Endothelial cell of umbilical vein (primary cell): ENCODE data around the gene DDX54. TPM values are rescaled to one million over a fixed set of nuclear protein-coding genes. Genes with fewer than 3 reads are reported as not detected.
A peak's percentile ranks its signal among the peaks of the same experiment; 100 is the strongest.

Experiments used
- BruUV-seq: library from RNA; stranded (reverse); fragments of 400-500 nt; replicated peaks from 2 replicates; lab custom pipeline; 2021; lab: Mats Ljungman, UMichigan
- CTCF ChIA-PET: fragments of 300-600, 350-600 bp; sonication (Branson Sonifier 250); formaldehyde crosslinking; loops from one replicate; lab custom pipeline; 2021; ENCODE audit warnings: antibody characterized with exemption, inconsistent platforms; lab: Charles Lee
- POLR2A ChIA-PET: fragments of 300-600, 350-600 bp; sonication (Branson Sonifier 250); formaldehyde crosslinking; loops from one replicate; lab custom pipeline; 2021; ENCODE audit warnings: antibody characterized with exemption, inconsistent platforms; lab: Charles Lee
- DNase-seq: peaks from one replicate; pipeline ENCODE4 v3.0.0-alpha.2; 2011; ENCODE audit warnings: low read depth, low spot score
- FAIRE-seq: peaks from 2 replicates; lab custom pipeline; 2011; peaks lifted over from hg19 to GRCh38; lab: Jason Lieb, UNC
- H2AFZ ChIP-seq: 2 replicates; pipeline ENCODE4 v1.6.0; 2012; ENCODE audit warnings: low read depth, low read length, control low read depth, inconsistent platforms
- H3K27ac ChIP-seq: 2 replicates; pipeline ENCODE4 v1.5.1; 2011; ENCODE audit warnings: low read depth, mild to moderate bottlenecking, control low read depth, low read length, moderate library complexity; ENCODE audit not compliant: insufficient read depth
- H3K27me3 ChIP-seq, 2 experiments: 2 replicates each; pipeline versions ENCODE4 v1.6.0 to v1.6.1; 2011; ENCODE audit warnings: low read length in 2 of 2, mixed read lengths in 1 of 2; ENCODE audit not compliant: control insufficient read depth in 2 of 2, insufficient read depth in 2 of 2
- H3K36me3 ChIP-seq, 2 experiments: 2 replicates in 1 of 2; 3 replicates in 1 of 2; pipeline ENCODE4 v1.5.1; 2011; ENCODE audit warnings: low read length in 2 of 2, mild to moderate bottlenecking in 1 of 2, moderate library complexity in 1 of 2; ENCODE audit not compliant: control insufficient read depth in 2 of 2, insufficient read depth in 2 of 2; ENCODE audit errors: extremely low read depth in 1 of 2
- H3K4me1 ChIP-seq: 3 replicates; pipeline ENCODE4 v1.5.1; 2011; ENCODE audit warnings: mild to moderate bottlenecking, low read length; ENCODE audit not compliant: control insufficient read depth, insufficient read depth; ENCODE audit errors: extremely low read depth
- H3K4me2 ChIP-seq: 2 replicates; pipeline ENCODE4 v1.6.1; 2011; ENCODE audit warnings: low read length, control low read depth, mixed read lengths; ENCODE audit not compliant: insufficient read depth
- H3K4me3 ChIP-seq, 3 experiments: fragments of 200-600 bp in 1 of 3; sonication (generic), shearing (Covaris generic) in 1 of 3; replicated peaks in 1 of 3; 2 replicates each; pipeline ENCODE4 v1.5.1; 2011 to 2016; ENCODE audit warnings: control low read depth in 3 of 3, low read length in 3 of 3, mild to moderate bottlenecking in 2 of 3, inconsistent platforms in 1 of 3, low read depth in 1 of 3, moderate library complexity in 1 of 3; ENCODE audit not compliant: insufficient read depth in 1 of 3
- H3K79me2 ChIP-seq: 2 replicates; pipeline ENCODE4 v1.6.0; 2012; ENCODE audit warnings: low read length, inconsistent platforms; ENCODE audit not compliant: control insufficient read depth, insufficient read depth
- H3K9ac ChIP-seq: replicated peaks from 2 replicates; pipeline ENCODE3; 2011; ENCODE audit warnings: low read length, control low read depth; ENCODE audit not compliant: insufficient read depth; ENCODE audit errors: extremely low read depth
- H3K9me1 ChIP-seq: replicated peaks from 3 replicates; pipeline ENCODE4 v1.6.0; 2011; ENCODE audit warnings: mild to moderate bottlenecking, low read length; ENCODE audit not compliant: control insufficient read depth, insufficient read depth; ENCODE audit errors: extremely low read depth
- H3K9me3 ChIP-seq: replicated peaks from 2 replicates; pipeline ENCODE4 v1.5.1; 2012; ENCODE audit warnings: low read length, inconsistent platforms; ENCODE audit not compliant: control insufficient read depth, insufficient read depth
- H4K20me1 ChIP-seq: replicated peaks from 2 replicates; pipeline ENCODE3; 2011; ENCODE audit warnings: mild to moderate bottlenecking, low read length; ENCODE audit not compliant: control insufficient read depth, insufficient read depth; ENCODE audit errors: extremely low read depth
- CTCF ChIP-seq, 2 donors: IDR thresholded peaks; 1 replicate in 1 of 2; 2 replicates in 1 of 2; pipeline ENCODE4 v1.5.1; 2011; ENCODE audit warnings: low read length in 2 of 2, mild to moderate bottlenecking in 2 of 2, moderate library complexity in 2 of 2, control low read depth in 1 of 2, inconsistent platforms in 1 of 2, low read depth in 1 of 2; ENCODE audit not compliant: insufficient read depth in 1 of 2; ENCODE audit errors: extremely low read depth in 1 of 2
- EZH2 ChIP-seq: IDR thresholded peaks from 2 replicates; pipeline ENCODE4 v1.6.1; 2012; ENCODE audit warnings: borderline replicate concordance, low read depth, mild to moderate bottlenecking, moderate library complexity, low read length, inconsistent platforms; ENCODE audit not compliant: severe bottlenecking
- GATA2 ChIP-seq: IDR thresholded peaks from 2 replicates; pipeline ENCODE4 v1.7.0; 2011; ENCODE audit warnings: low read depth, mild to moderate bottlenecking, moderate library complexity, mixed read lengths, low read length; ENCODE audit not compliant: insufficient read length, insufficient read depth
- JUN ChIP-seq: IDR thresholded peaks from 2 replicates; pipeline ENCODE4 v1.6.1; 2011; ENCODE audit warnings: borderline replicate concordance, low read depth; ENCODE audit not compliant: insufficient read length, insufficient read depth
- MYC ChIP-seq: IDR thresholded peaks from one replicate; pipeline ENCODE4 v1.6.1; 2011; ENCODE audit warnings: mild to moderate bottlenecking, low read depth, low read length
- POLR2A ChIP-seq: IDR thresholded peaks from 2 replicates; pipeline ENCODE4 v1.6.1; 2012; ENCODE audit warnings: low read depth, mild to moderate bottlenecking, control low read depth, low read length
- POLR2AphosphoS5 ChIP-seq: IDR thresholded peaks from 2 replicates; pipeline ENCODE4 v1.6.1; 2012; ENCODE audit warnings: low read depth, mild to moderate bottlenecking, control low read depth, low read length, moderate library complexity; ENCODE audit not compliant: insufficient read depth
- dilution Hi-C: fragments of 300-500 bp; cut with MboI; formaldehyde crosslinking; loops from one replicate; pipeline ENCODE4 v1.15.0; 2019; ENCODE audit warnings: low sequenced_read_pairs; ENCODE audit not compliant: extremely low pct_ligation_motif_present
- intact Hi-C: fragments of 100-400 bp; cut with micrococcal nuclease; formaldehyde crosslinking; loops from one replicate; pipeline ENCODE4 v1.10.0; 2022
- polyA plus RNA-seq, 4 experiments: library from polyadenylated mRNA; depleted of rRNA in 3 of 4; stranded (reverse) in 3 of 4; unstranded in 1 of 4; fragments of >200 nt; gene quantifications; 2 replicates each; pipeline versions ENCODE4 v1.2.1 to v1.2.3, GENCODE V29; 2011 to 2012; ENCODE audit warnings: missing spikeins in 1 of 4
- total RNA-seq: library from RNA; stranded (reverse); gene quantifications from 2 replicates; pipeline ENCODE4 v1.2.3, GENCODE V29; 2021
- TF ChIP-seq, protein P1 (sequence below): IDR thresholded peaks from 2 replicates; pipeline ENCODE4 v1.6.1; 2011; ENCODE audit not compliant: insufficient read depth, insufficient read length

The DDX54 gene
- total and polyA plus RNA-seq, 2 donors (not counting 3 experiments of a cell fraction or from before 2014, with no cell fraction given), result 54.1 to 90.0 TPM

- H2AFZ ChIP-seq, result peak overlapping the region; percentile 70
- H4K20me1 ChIP-seq, result no peaks in the 10 kb centered on the region
- peaks cover 49% of the 10 kb centered on the region for H3K79me2 ChIP-seq
- H3K9me1 ChIP-seq, result no peaks in the 10 kb centered on the region
- H3K27ac ChIP-seq, result peak overlapping the region; percentile 67
- FAIRE-seq (no peak), DNase-seq (peak; percentile 93)
- H3K9me3 ChIP-seq, result no peaks in the 10 kb centered on the region
- BruUV-seq, result no TSS peak
- peaks cover 0 to 6% of the 10 kb centered on the region in 2 experiments for H3K36me3 ChIP-seq
- peak overlapping the region; percentile 91 for H3K9ac ChIP-seq
- TF ChIP-seq MYC (no peak), POLR2A (peak; percentile 71), POLR2AphosphoS5 (peak; percentile 65)
- TF ChIP-seq, protein P1, sequence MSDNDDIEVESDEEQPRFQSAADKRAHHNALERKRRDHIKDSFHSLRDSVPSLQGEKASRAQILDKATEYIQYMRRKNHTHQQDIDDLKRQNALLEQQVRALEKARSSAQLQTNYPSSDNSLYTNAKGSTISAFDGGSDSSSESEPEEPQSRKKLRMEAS, result peak; percentile 61
- H3K4me2 ChIP-seq, result peak overlapping the region; percentile 79
- peaks cover 12% of the 10 kb centered on the region for H3K4me1 ChIP-seq
- dilution Hi-C loops (no loop called here), intact Hi-C loops (loop anchor here (1.0 to 2.0 kb wide), 3 partner anchors 8 to 173 kb away; partner anchors contain the start of genes PLBD2 and TPCN1)
- POLR2A ChIA-PET, result interaction anchor here (1.3 kb wide), 1 partner anchor 38 kb away, joined by 6 read pairs; no protein-coding TSS in a partner anchor
- H3K4me3 ChIP-seq, result peak overlapping the region; percentile 45 to 79 (median 76)
- CTCF ChIA-PET, result interaction anchor here (1.0 to 3.0 kb wide), 3 partner anchors 10 to 240 kb away, joined by 3 to 21 read pairs (median 5); no protein-coding TSS in a partner anchor
- no peaks in the 10 kb centered on the region for H3K27me3 ChIP-seq
These were observed 438 bp downstream of the DDX54 start for GRCh38 chr12:113184900-113185179.

DNA sequence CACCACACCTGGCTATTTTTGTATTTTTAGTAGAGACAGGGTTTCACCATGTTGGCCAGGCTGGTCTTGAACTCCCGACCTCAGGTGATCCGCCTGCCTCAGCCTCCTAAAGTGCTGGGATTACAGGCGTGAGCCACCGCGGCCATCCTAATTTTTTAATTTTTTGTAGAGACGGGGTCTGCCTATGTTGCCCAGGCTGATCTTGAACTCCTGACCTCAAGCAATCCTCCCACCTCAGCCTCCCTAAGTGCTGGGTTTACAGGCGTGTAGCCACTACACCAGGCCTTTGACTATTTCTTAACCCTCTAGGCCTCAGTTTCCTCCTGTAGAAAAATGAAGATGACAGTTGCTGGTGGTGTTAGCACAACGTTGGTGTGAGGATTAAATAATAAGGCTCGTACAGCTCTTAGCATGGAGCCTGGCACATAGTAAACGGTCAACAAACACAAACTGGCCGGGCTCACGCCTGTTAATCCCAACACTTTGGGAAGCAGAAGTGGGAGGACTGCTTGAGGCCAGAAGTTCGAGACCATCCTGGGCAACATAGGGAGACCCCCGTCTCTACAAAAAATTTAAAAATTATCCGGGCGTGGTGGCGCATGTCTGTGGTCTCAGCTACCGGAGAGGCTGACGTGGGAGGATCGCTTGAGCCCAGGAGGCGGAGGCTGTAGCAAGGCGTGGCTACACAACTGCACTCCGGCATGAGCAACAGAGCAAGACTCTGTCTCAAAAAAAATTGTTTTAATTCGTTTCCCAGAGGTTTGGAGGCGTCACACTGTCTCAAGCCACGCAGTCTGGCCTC is 979 bp downstream of the DDX54 start:
- H4K20me1 ChIP-seq, result no peaks in the 10 kb centered on the region
- peak overlapping the region; percentile 67 for H3K27ac ChIP-seq
- H3K4me1 ChIP-seq, result peaks cover 12% of the 10 kb centered on the region
- CTCF ChIA-PET, result interaction anchor here (0.8 to 3.0 kb wide), 5 partner anchors 9 to 241 kb away, joined by 3 to 21 read pairs (median 3); no protein-coding TSS in a partner anchor
- H3K79me2 ChIP-seq, result peaks cover 49% of the 10 kb centered on the region
- intact Hi-C loops, result loop anchor here (2.0 kb wide), 1 partner anchor 37 kb away; the partner anchor contains the start of gene TPCN1
- DNase-seq (no peak), FAIRE-seq (peak; percentile 97)
- TSS peak; percentile 36 for BruUV-seq
- peak overlapping the region; percentile 79 for H3K4me2 ChIP-seq
- peaks cover 0 to 11% of the 10 kb centered on the region in 2 experiments for H3K36me3 ChIP-seq
- H3K4me3 ChIP-seq, result peak overlapping the region; percentile 45 to 79 (median 76)
- TF ChIP-seq, protein P1, result no peak
- no peak for TF ChIP-seq CTCF (IDR thresholded peaks at IDR 0.05; ENCODE audit: extremely low read depth in 1 of 2, insufficient read depth in 1 of 2, low read depth in 1 of 2, low read length in 2 of 2)
- TF ChIP-seq MYC, result no peak
- no peak for TF ChIP-seq JUN
- no peak for TF ChIP-seq POLR2A
- no peak for TF ChIP-seq EZH2
- peak; percentile 10 for TF ChIP-seq POLR2AphosphoS5
- no peak for TF ChIP-seq GATA2
- H3K27me3 ChIP-seq, result no peaks in the 10 kb centered on the region
- peak overlapping the region; percentile 91 for H3K9ac ChIP-seq
- dilution Hi-C loops, result no loop called here
- POLR2A ChIA-PET, result interaction anchor here (1.3 kb wide), 1 partner anchor 38 kb away, joined by 6 read pairs; no protein-coding TSS in a partner anchor
- no peaks in the 10 kb centered on the region for H3K9me3 ChIP-seq
- H2AFZ ChIP-seq, result peak overlapping the region; percentile 54
- no peaks in the 10 kb centered on the region for H3K9me1 ChIP-seq
